Measurements from ENCODE around the gene KCNH4. TPM values are rescaled to one million over a fixed set of nuclear protein-coding genes. Genes with fewer than 3 reads are reported as not detected.
"Not testable (repeated sequence)": the region's sequence is repeated elsewhere in the genome, so short reads cannot be mapped to it uniquely, and the experiment has no call there.

Gene KCNH4
- polyA plus RNA-seq, 1 donor from 2014 or later, result 0.56 TPM

- H3K27me3 ChIP-seq (ENCODE audit: insufficient read depth, low read depth, low read length), result no peaks in the 10 kb centered on the region
- no peak overlapping the region for H3K4me3 ChIP-seq (ENCODE audit: low read length)
- H3K9ac ChIP-seq (ENCODE audit: low read length), result no peak overlapping the region
- H3K79me2 ChIP-seq (replicated peaks; ENCODE audit: insufficient read depth, low read length), result no peaks in the 10 kb centered on the region
- peaks cover 8% of the 10 kb centered on the region for H4K20me1 ChIP-seq (ENCODE audit: insufficient read depth)
- no peak overlapping the region for H2AFZ ChIP-seq (ENCODE audit: low read depth, low read length)
- H3K9me2 ChIP-seq (ENCODE audit: insufficient read depth, low read length), result no peaks in the 10 kb centered on the region
- no peak overlapping the region for H3K27ac ChIP-seq (ENCODE audit: low read length)
- no peaks in the 10 kb centered on the region for H3K9me3 ChIP-seq (ENCODE audit: low read length)
- no peaks in the 10 kb centered on the region for H3K36me3 ChIP-seq (ENCODE audit: insufficient read depth, low read length)
- TF ChIP-seq REST (IDR thresholded peaks at IDR 0.05; ENCODE audit: borderline replicate concordance), result no peak
- no peak for TF ChIP-seq TAF1 (IDR thresholded peaks at IDR 0.05; ENCODE audit: low read depth)
- TF ChIP-seq EP300 (conservative IDR thresholded peaks at IDR 0.05; ENCODE audit: poor library complexity, severe bottlenecking), result no peak
- no peak for TF ChIP-seq EZH2 (IDR thresholded peaks at IDR 0.05; ENCODE audit: borderline replicate concordance, insufficient read depth, low read length, poor library complexity, severe bottlenecking)
- no peak for TF ChIP-seq CTCF (IDR thresholded peaks at IDR 0.05; ENCODE audit: poor library complexity, severe bottlenecking)
- no peak for TF ChIP-seq SMC3 (conservative IDR thresholded peaks at IDR 0.05; ENCODE audit: poor library complexity)
- TF ChIP-seq RAD21 (conservative IDR thresholded peaks at IDR 0.05), result no peak
- no peak for TF ChIP-seq MXI1 (conservative IDR thresholded peaks at IDR 0.05; ENCODE audit: poor library complexity, severe bottlenecking)
- TF ChIP-seq POLR2AphosphoS5 (IDR thresholded peaks at IDR 0.05), result no peak
- no peak overlapping the region for H3K4me2 ChIP-seq (ENCODE audit: low read length)
- no peaks in the 10 kb centered on the region for H3F3A ChIP-seq (ENCODE audit: insufficient read depth, low read length, poor library complexity, severe bottlenecking)
These were observed 39.6 kb downstream of the KCNH4 start for GRCh38 chr17:42141382-42141781.

GRCh38 chr17:42140690-42141089 lies 40.3 kb downstream of the KCNH4 start:
- not testable (repeated sequence) for H3K27ac ChIP-seq (ENCODE audit: low read length); H3F3A ChIP-seq (ENCODE audit: insufficient read depth, low read length, poor library complexity, severe bottlenecking); H3K27me3 ChIP-seq (ENCODE audit: insufficient read depth, low read depth, low read length); H3K9me3 ChIP-seq (ENCODE audit: low read length); H4K20me1 ChIP-seq (ENCODE audit: insufficient read depth); H3K36me3 ChIP-seq (ENCODE audit: insufficient read depth, low read length); H3K4me3 ChIP-seq (ENCODE audit: low read length); H3K79me2 ChIP-seq (replicated peaks; ENCODE audit: insufficient read depth, low read length); H3K9ac ChIP-seq (ENCODE audit: low read length); H2AFZ ChIP-seq (ENCODE audit: low read depth, low read length); H3K4me2 ChIP-seq (ENCODE audit: low read length); H3K9me2 ChIP-seq (ENCODE audit: insufficient read depth, low read length)

All from neural cell (in vitro differentiated cells).